Mesendoderm (in vitro differentiated cells): ENCODE data around the gene RPAP2.
"Not testable (repeated sequence)": the region's sequence is repeated elsewhere in the genome, so short reads cannot be mapped to it uniquely, and the experiment has no call there.

Experiments
- DNase-seq: peaks from one replicate; pipeline ENCODE4 v3.0.0; 2013
- H2AK5ac ChIP-seq: 2 replicates; pipeline ENCODE4 v1.6.1; 2013; ENCODE audit warnings: low read length, inconsistent platforms
- H2BK120ac ChIP-seq: 2 replicates; pipeline ENCODE4 v1.6.1; 2013; ENCODE audit warnings: low read depth, mild to moderate bottlenecking, low read length, moderate library complexity, mixed read lengths
- H2BK15ac ChIP-seq: replicated peaks from 2 replicates; pipeline ENCODE4 v1.6.1; 2013; ENCODE audit warnings: low read depth, mild to moderate bottlenecking, moderate library complexity
- H2BK5ac ChIP-seq: 2 replicates; pipeline ENCODE4 v1.6.1; 2013; ENCODE audit warnings: low read length, inconsistent platforms
- H3K18ac ChIP-seq: 2 replicates; pipeline ENCODE4 v1.6.1; 2013; ENCODE audit warnings: mild to moderate bottlenecking, low read length, mixed read lengths
- H3K23ac ChIP-seq: one replicate; pipeline ENCODE4 v1.6.1; 2013; ENCODE audit warnings: low read length
- H3K27ac ChIP-seq: 2 replicates; pipeline ENCODE4 v1.5.1; 2013; ENCODE audit warnings: low read depth, mild to moderate bottlenecking, inconsistent platforms, low read length, moderate library complexity
- H3K27me3 ChIP-seq: 2 replicates; pipeline ENCODE4 v1.6.1; 2013; ENCODE audit warnings: low read length, control low read depth, mild to moderate bottlenecking, inconsistent platforms; ENCODE audit not compliant: insufficient read depth, poor library complexity
- H3K36me3 ChIP-seq: 2 replicates; pipeline ENCODE4 v1.6.1; 2013; ENCODE audit warnings: low read length, inconsistent platforms; ENCODE audit not compliant: control insufficient read depth, insufficient read depth
- H3K4ac ChIP-seq: one replicate; pipeline ENCODE4 v1.6.1; 2013; ENCODE audit warnings: low read depth, mild to moderate bottlenecking, low read length, moderate library complexity
- H3K4me1 ChIP-seq: 2 replicates; pipeline ENCODE4 v1.6.1; 2013; ENCODE audit warnings: low read depth, low read length, inconsistent platforms; ENCODE audit not compliant: control insufficient read depth
- H3K4me2 ChIP-seq: 2 replicates; pipeline ENCODE4 v1.6.1; 2013; ENCODE audit warnings: low read length
- H3K4me3 ChIP-seq: 2 replicates; pipeline ENCODE4 v1.5.1; 2013; ENCODE audit warnings: mild to moderate bottlenecking, low read length
- H3K56ac ChIP-seq: one replicate; pipeline ENCODE4 v1.6.1; 2013; ENCODE audit warnings: low read length
- H3K79me1 ChIP-seq: 2 replicates; pipeline ENCODE4 v1.6.1; 2013; ENCODE audit warnings: low read length, inconsistent platforms
- H3K79me2 ChIP-seq: 2 replicates; pipeline ENCODE4 v1.6.1; 2013; ENCODE audit warnings: mild to moderate bottlenecking, low read length; ENCODE audit not compliant: control insufficient read depth, insufficient read depth
- H3K9ac ChIP-seq: 2 replicates; pipeline ENCODE4 v1.6.1; 2013; ENCODE audit warnings: low read length, inconsistent platforms
- H4K5ac ChIP-seq: one replicate; pipeline ENCODE4 v1.6.1; 2013; ENCODE audit warnings: low read length
- H4K8ac ChIP-seq: one replicate; pipeline ENCODE4 v1.6.1; 2013; ENCODE audit warnings: low read depth, mild to moderate bottlenecking, control low read depth, low read length, moderate library complexity
- WGBS: extraction: QIAGEN DNeasy Blood & Tissue Kit; methylation state at CpG from one replicate; pipeline ENCODE4 v1.1.7; 2013; ENCODE audit warnings: low lambda C conversion rate, missing lambda C conversion rate; ENCODE audit not compliant: insufficient coverage; ENCODE audit errors: extremely low coverage; 5-methylcytosine and 5-hydroxymethylcytosine counted together

The RPAP2 gene

GRCh38 chr1:92274939-92275338, 23.9 kb upstream of the RPAP2 start:
- Histone ChIP-seq H3K4me2 (no peak overlapping the region), H3K27me3 (no peaks in the 10 kb centered on the region), H3K79me1 (no peaks in the 10 kb centered on the region), H3K9ac (no peak overlapping the region), H2BK15ac (no peak overlapping the region), H3K4me1 (no peaks in the 10 kb centered on the region), H4K8ac (no peak overlapping the region), H3K27ac (no peak overlapping the region), H3K36me3 (no peaks in the 10 kb centered on the region), H3K18ac (no peak overlapping the region), H3K4me3 (no peak overlapping the region), H2BK5ac (no peak overlapping the region), H2BK120ac (no peak overlapping the region), H2AK5ac (no peak overlapping the region), H3K56ac (no peak overlapping the region), H3K23ac (no peak overlapping the region), H3K4ac (no peak overlapping the region), H4K5ac (no peak overlapping the region), H3K79me2 (no peaks in the 10 kb centered on the region)
- no peak for DNase-seq
- WGBS, result no CpG with 5 or more reads among the region's 1 CpG

- Histone ChIP-seq H3K36me3 (no peaks in the 10 kb centered on the region), H2BK120ac (no peak overlapping the region), H3K79me2 (no peaks in the 10 kb centered on the region), H3K4ac (no peak overlapping the region), H2AK5ac (no peak overlapping the region), H2BK15ac (no peak overlapping the region), H3K9ac (no peak overlapping the region), H3K4me2 (no peak overlapping the region), H4K8ac (no peak overlapping the region), H3K27ac (no peak overlapping the region), H3K27me3 (no peaks in the 10 kb centered on the region), H4K5ac (no peak overlapping the region), H3K4me3 (no peak overlapping the region), H2BK5ac (no peak overlapping the region), H3K18ac (no peak overlapping the region), H3K4me1 (no peaks in the 10 kb centered on the region), H3K56ac (no peak overlapping the region), H3K23ac (no peak overlapping the region), H3K79me1 (no peaks in the 10 kb centered on the region)
- no peak for DNase-seq
- WGBS, result no CpG with 5 or more reads among the region's 3 CpGs
These were observed 22.8 kb upstream of the RPAP2 start for GRCh38 chr1:92276082-92276481.

GRCh38 chr1:92277105-92277723, 21.6 kb upstream of the RPAP2 start:
- Histone ChIP-seq H3K36me3 (no peaks in the 10 kb centered on the region), H2AK5ac (no peak overlapping the region), H3K4ac (no peak overlapping the region), H3K4me2 (no peak overlapping the region), H3K27ac (no peak overlapping the region), H3K56ac (no peak overlapping the region), H2BK5ac (no peak overlapping the region), H3K4me1 (no peaks in the 10 kb centered on the region), H2BK120ac (no peak overlapping the region), H3K23ac (no peak overlapping the region), H4K5ac (no peak overlapping the region), H3K27me3 (no peaks in the 10 kb centered on the region), H3K18ac (no peak overlapping the region), H2BK15ac (no peak overlapping the region), H3K4me3 (no peak overlapping the region), H4K8ac (no peak overlapping the region), H3K79me1 (no peaks in the 10 kb centered on the region), H3K79me2 (no peaks in the 10 kb centered on the region), H3K9ac (no peak overlapping the region)
- no CpG with 5 or more reads among the region's 4 CpGs for WGBS
- no peak for DNase-seq

- H3K4me1 ChIP-seq, H3K36me3 ChIP-seq: not testable (repeated sequence)
These were observed 19.1 kb upstream of the RPAP2 start for GRCh38 chr1:92279781-92280180.

GRCh38 chr1:92281411-92281810, 17.4 kb upstream of the RPAP2 start:
- H3K4me1 ChIP-seq, H3K36me3 ChIP-seq, H3K4me2 ChIP-seq, H3K27ac ChIP-seq, H3K4me3 ChIP-seq, H4K8ac ChIP-seq, H3K27me3 ChIP-seq, H3K18ac ChIP-seq, H3K9ac ChIP-seq, H2BK120ac ChIP-seq, H3K23ac ChIP-seq, H3K4ac ChIP-seq, H2BK5ac ChIP-seq, H4K5ac ChIP-seq, H2AK5ac ChIP-seq, DNase-seq, H2BK15ac ChIP-seq, H3K79me1 ChIP-seq, H3K79me2 ChIP-seq, H3K56ac ChIP-seq: not testable (repeated sequence)
- no CpG with 5 or more reads among the region's 2 CpGs for WGBS

More at GRCh38 chr1:92279781-92280180, 19.1 kb upstream of the RPAP2 start:
- DNase-seq, H3K4me2 ChIP-seq, H2BK120ac ChIP-seq, H3K4ac ChIP-seq, H4K5ac ChIP-seq, H4K8ac ChIP-seq, H3K79me2 ChIP-seq, H3K23ac ChIP-seq, H3K56ac ChIP-seq, H2BK15ac ChIP-seq, H2AK5ac ChIP-seq, H3K27ac ChIP-seq, H3K4me3 ChIP-seq, H3K9ac ChIP-seq, H3K27me3 ChIP-seq, H3K18ac ChIP-seq, H3K79me1 ChIP-seq, H2BK5ac ChIP-seq: not testable (repeated sequence)
- no CpG with 5 or more reads among the region's 15 CpGs for WGBS

GRCh38 chr1:92291372-92291999, 7.4 kb upstream of the RPAP2 start:
- no CpG with 5 or more reads among the region's 3 CpGs for WGBS
- no peak overlapping the region for H3K18ac ChIP-seq
- H3K56ac ChIP-seq, result no peak overlapping the region
- no peak overlapping the region for H4K8ac ChIP-seq
- no peak overlapping the region for H3K23ac ChIP-seq
- DNase-seq, result peak; percentile 67
- no peaks in the 10 kb centered on the region for H3K4me1 ChIP-seq
- no peak overlapping the region for H3K4ac ChIP-seq
- H3K27ac ChIP-seq, result no peak overlapping the region
- H3K4me3 ChIP-seq, result no peak overlapping the region
- no peak overlapping the region for H2BK120ac ChIP-seq
- no peak overlapping the region for H3K9ac ChIP-seq
- H3K36me3 ChIP-seq, result peaks cover 6% of the 10 kb centered on the region
- no peak overlapping the region for H2AK5ac ChIP-seq
- no peaks in the 10 kb centered on the region for H3K27me3 ChIP-seq
- H3K79me2 ChIP-seq, result no peaks in the 10 kb centered on the region
- H2BK5ac ChIP-seq, result no peak overlapping the region
- H3K4me2 ChIP-seq, result no peak overlapping the region
- H2BK15ac ChIP-seq, result no peak overlapping the region
- no peak overlapping the region for H4K5ac ChIP-seq
- H3K79me1 ChIP-seq, result no peaks in the 10 kb centered on the region
